GM12878 (cell line): ENCODE data around the gene ANKRD6. TPM values are rescaled to one million over a fixed set of nuclear protein-coding genes. Genes with fewer than 3 reads are reported as not detected.

Experiments used
- ATAC-seq: fragments of 200-7000 bp; cut with Tn5 transposase; 3 replicates; pipeline ENCODE4 v1.9.1; 2020; ENCODE audit warnings: mild to moderate bottlenecking, moderate library complexity
- BruUV-seq: library from RNA; stranded (reverse); fragments of 400-500 nt; replicated peaks from 2 replicates; lab custom pipeline; 2021; lab: Mats Ljungman, UMichigan
- CTCF ChIA-PET: fragments of 300-600 bp; sonication (Branson Sonifier 250); formaldehyde crosslinking; extraction: SDS; loops from one replicate; lab custom pipeline; 2021; ENCODE audit warnings: inconsistent platforms; lab: Yijun Ruan, JAX
- POLR2A ChIA-PET: fragments of 350-600 bp; formaldehyde crosslinking; extraction: SDS; loops from one replicate; lab custom pipeline; 2021; ENCODE audit warnings: inconsistent platforms; lab: Charles Lee
- RAD21 ChIA-PET: fragments of 300-600 bp; sonication (Branson Sonifier 250); formaldehyde crosslinking; loops from one replicate; lab custom pipeline; 2023; ENCODE audit warnings: antibody characterized with exemption; ENCODE audit not compliant: unreplicated experiment; lab: Charles Lee
- SMC1A ChIA-PET: fragments of 300-600 bp; sonication (Branson Sonifier 250); formaldehyde crosslinking; loops from one replicate; lab custom pipeline; 2023; ENCODE audit not compliant: unreplicated experiment, uncharacterized antibody; lab: Charles Lee
- DNase-seq: peaks from one replicate; pipeline ENCODE4 v3.0.0-alpha.2; 2011; ENCODE audit warnings: low read depth, low spot score
- FAIRE-seq: peaks from 3 replicates; lab custom pipeline; 2011; peaks lifted over from hg19 to GRCh38; lab: Jason Lieb, UNC
- H2AFZ ChIP-seq: 2 replicates; pipeline ENCODE4 v1.6.0; 2011; ENCODE audit warnings: low read depth, low read length, control low read depth; ENCODE audit not compliant: control insufficient read depth
- H3K27ac ChIP-seq: 2 replicates; pipeline ENCODE4 v1.5.1; 2011; ENCODE audit warnings: control low read depth; ENCODE audit not compliant: control insufficient read depth, insufficient read depth
- H3K27me3 ChIP-seq, 2 experiments: replicated peaks in 1 of 2; 2 replicates each; pipeline versions ENCODE4 v1.6.0 to v1.6.1; 2011; ENCODE audit warnings: low read length in 1 of 2; ENCODE audit not compliant: control insufficient read depth in 2 of 2, insufficient read depth in 2 of 2
- H3K36me3 ChIP-seq, 2 experiments: 2 replicates each; pipeline ENCODE4 v1.5.1; 2011; ENCODE audit warnings: low read length in 1 of 2; ENCODE audit not compliant: control insufficient read depth in 2 of 2, insufficient read depth in 2 of 2
- H3K4me1 ChIP-seq: 2 replicates; pipeline ENCODE4 v1.6.1; 2011; ENCODE audit warnings: mild to moderate bottlenecking, low read length, moderate library complexity, mixed read lengths; ENCODE audit not compliant: control insufficient read depth, insufficient read depth
- H3K4me2 ChIP-seq: 2 replicates; pipeline ENCODE4 v1.6.0; 2011; ENCODE audit warnings: control low read depth; ENCODE audit not compliant: control insufficient read depth, insufficient read depth
- H3K4me3 ChIP-seq: fragments of 200-600 bp; sonication (generic); 2 replicates; pipeline ENCODE4 v1.5.1; 2016
- H3K79me2 ChIP-seq: 2 replicates; pipeline ENCODE4 v1.6.0; 2011; ENCODE audit warnings: low read length; ENCODE audit not compliant: control insufficient read depth, insufficient read depth
- H3K9ac ChIP-seq: 2 replicates; pipeline ENCODE4 v1.8.0; 2011; ENCODE audit warnings: low read length, control low read depth, mixed read lengths; ENCODE audit not compliant: control insufficient read depth, insufficient read depth
- H3K9me3 ChIP-seq: replicated peaks from 3 replicates; pipeline ENCODE4 v1.5.1; 2011; ENCODE audit warnings: mild to moderate bottlenecking, low read length; ENCODE audit not compliant: control insufficient read depth, insufficient read depth
- H4K20me1 ChIP-seq: 2 replicates; pipeline ENCODE4 v1.6.0; 2011; ENCODE audit not compliant: control insufficient read depth, insufficient read depth
- BCL3 ChIP-seq: IDR thresholded peaks from 2 replicates; pipeline ENCODE4 v1.6.1; 2011; ENCODE audit warnings: borderline replicate concordance, low read depth, mild to moderate bottlenecking, moderate library complexity, low read length; ENCODE audit not compliant: insufficient read depth, poor library complexity, severe bottlenecking
- CEBPB ChIP-seq, 2 experiments: fragments of 150-350 bp in 1 of 2; IDR thresholded peaks; 2 replicates each; pipeline ENCODE4 v1.6.1; 2012 to 2014; ENCODE audit warnings: low read depth in 2 of 2, low read length in 2 of 2, borderline replicate concordance in 1 of 2, inconsistent platforms in 1 of 2
- ESRRA ChIP-seq: IDR thresholded peaks from 2 replicates; pipeline ENCODE4 v1.6.1; 2012; ENCODE audit warnings: mild to moderate bottlenecking, low read length, improper control_type of control experiment
- GABPA ChIP-seq: IDR thresholded peaks from 2 replicates; pipeline ENCODE4 v1.6.1; 2014; ENCODE audit warnings: antibody characterized with exemption, low read depth, mild to moderate bottlenecking, inconsistent platforms
- JUNB ChIP-seq: IDR thresholded peaks from 2 replicates; pipeline ENCODE4 v1.6.1; 2016; ENCODE audit warnings: antibody characterized with exemption, mild to moderate bottlenecking
- MEF2A ChIP-seq: IDR thresholded peaks from 2 replicates; pipeline ENCODE4 v1.6.1; 2011; ENCODE audit warnings: low read depth, mild to moderate bottlenecking, low read length, moderate library complexity; ENCODE audit not compliant: insufficient read depth
- MEF2B ChIP-seq: fragments of 450-650 bp; IDR thresholded peaks from 2 replicates; pipeline ENCODE4 v1.6.1; 2018; ENCODE audit warnings: mild to moderate bottlenecking, moderate library complexity; ENCODE audit not compliant: partially characterized antibody, poor library complexity, severe bottlenecking
- MXI1 ChIP-seq: fragments of 150-350 bp; IDR thresholded peaks from 2 replicates; pipeline ENCODE4 v1.6.1; 2011; ENCODE audit warnings: low read depth, mild to moderate bottlenecking, inconsistent platforms, low read length, improper control_type of control experiment
- NFYB ChIP-seq: IDR thresholded peaks from 2 replicates; pipeline ENCODE4 v1.6.1; 2011; ENCODE audit warnings: low read depth, mild to moderate bottlenecking, low read length, improper control_type of control experiment, moderate library complexity; ENCODE audit not compliant: insufficient read depth
- RAD21 ChIP-seq: IDR thresholded peaks from 2 replicates; pipeline ENCODE4 v1.6.1; 2011; ENCODE audit warnings: mild to moderate bottlenecking, low read depth, low read length, moderate library complexity; ENCODE audit not compliant: insufficient read depth
- SIX5 ChIP-seq: IDR thresholded peaks from 2 replicates; pipeline ENCODE4 v1.6.1; 2011; ENCODE audit warnings: mild to moderate bottlenecking, low read depth, low read length, moderate library complexity; ENCODE audit not compliant: severe bottlenecking
- SKIL ChIP-seq: fragments of 450-650 bp; IDR thresholded peaks from 2 replicates; pipeline ENCODE4 v1.6.1; 2017; ENCODE audit warnings: mild to moderate bottlenecking, low read depth, inconsistent platforms; ENCODE audit not compliant: poor library complexity, severe bottlenecking
- TBL1XR1 ChIP-seq: IDR thresholded peaks from 2 replicates; pipeline ENCODE4 v1.6.1; 2012; ENCODE audit warnings: low read depth, low read length, improper control_type of control experiment
- WRNIP1 ChIP-seq: IDR thresholded peaks from 2 replicates; pipeline ENCODE4 v1.6.1; 2011; ENCODE audit warnings: low read depth, low read length, improper control_type of control experiment, borderline replicate concordance
- YY1 ChIP-seq: IDR thresholded peaks from 2 replicates; pipeline ENCODE4 v1.6.1; 2011; ENCODE audit warnings: low read depth, mild to moderate bottlenecking, low read length
- ZNF622 ChIP-seq: fragments of 450-650 bp; IDR thresholded peaks from 2 replicates; pipeline ENCODE4 v1.6.1; 2017; ENCODE audit warnings: mild to moderate bottlenecking, inconsistent platforms
- WGBS: methylation state at CpG from one replicate; pipeline ENCODE4 v1.1.6; 2016; ENCODE audit warnings: low lambda C conversion rate; ENCODE audit not compliant: insufficient replicate concordance, insufficient coverage; ENCODE audit errors: missing lambda C conversion rate; 5-methylcytosine and 5-hydroxymethylcytosine counted together
- in situ Hi-C: fragments of 300-500 bp; cut with MboI; formaldehyde crosslinking; loops from 9 replicates; pipeline ENCODE4 v1.14.3; 2018; ENCODE audit warnings: mixed read lengths
- intact Hi-C: fragments of 100-400 bp; cut with micrococcal nuclease; formaldehyde crosslinking; loops from one replicate; pipeline ENCODE4 v1.14.2; 2022; ENCODE audit not compliant: unreplicated experiment
- polyA plus RNA-seq, 11 experiments: library from polyadenylated mRNA; depleted of rRNA in 4 of 11; unstranded in 6 of 11; stranded (reverse) in 5 of 11; fragments of >200 nt; fragmentation: Nextera tagmentation in 4 of 11; fragmentation: Illumina TruSeq in 1 of 11; extraction: Ambion mirVana in 4 of 11; extraction: Trizol in 1 of 11; gene quantifications; 1 replicate in 1 of 11; 2 replicates in 10 of 11; pipeline versions ENCODE4 v1.2.1 to v1.2.3, GENCODE V29; 2011 to 2016; ENCODE audit warnings: inconsistent platforms in 2 of 11, missing spikeins in 2 of 11, low read depth in 1 of 11
- total RNA-seq, 4 experiments: library from RNA; depleted of rRNA in 3 of 4; stranded (reverse); fragments of >200 nt in 3 of 4; fragmentation: Illumina TruSeq in 1 of 4; extraction: Trizol in 1 of 4; gene quantifications; 2 replicates each; pipeline versions ENCODE4 v1.2.1 to v1.2.3, GENCODE V29; 2013 to 2021

ANKRD6 gene
- total and polyA plus RNA-seq, 10 of the 15 experiments (the other 5 are each of a cell fraction or from before 2014, with no cell fraction given), result 0.03 to 0.90 (median 0.38) TPM

- TF ChIP-seq TBL1XR1 (no peak), RAD21 (no peak), YY1 (no peak)
Measured at GRCh38 chr6:89661559-89661958, 228.6 kb downstream of the ANKRD6 start (continued).

GRCh38 chr6:89662659-89663223 is 229.8 kb downstream of the ANKRD6 start:
- Histone ChIP-seq H2AFZ (no peak overlapping the region), H3K4me3 (no peak overlapping the region)
- SMC1A ChIA-PET, result no interaction called here
- POLR2A ChIA-PET, result interaction anchor here (0.6 kb wide), 1 partner anchor 12 kb away, joined by 3 read pairs; no protein-coding TSS in a partner anchor
- DNase-seq, result no peak
- TF ChIP-seq BCL3 (no peak), CEBPB (IDR thresholded peaks at IDR 0.05; ENCODE audit: borderline replicate concordance in 1 of 2, low read depth in 2 of 2, low read length in 2 of 2) (no peak), ESRRA (no peak), WRNIP1 (no peak), NFYB (no peak), SKIL (no peak), MEF2A (no peak), GABPA (no peak), MEF2B (no peak), ZNF622 (no peak), JUNB (no peak), MXI1 (no peak), SIX5 (no peak)
- TF ChIP-seq, all 136 proteins: peak for 0
- ChIA-PET RAD21 (no interaction called here), CTCF (no interaction called here)
- Histone ChIP-seq H3K9ac (no peak overlapping the region), H3K9me3 (no peaks in the 10 kb centered on the region), H3K4me2 (no peak overlapping the region), H3K4me1 (no peaks in the 10 kb centered on the region), H3K79me2 (no peaks in the 10 kb centered on the region), H3K36me3 (peaks cover 11 to 31% of the 10 kb centered on the region in 2 experiments), H3K27me3 (no peaks in the 10 kb centered on the region), H3K27ac (no peak overlapping the region), H4K20me1 (no peaks in the 10 kb centered on the region; the same call in 1 of the 2 replicates)
- BruUV-seq, result no TSS peak
- in situ Hi-C loops (no loop called here), intact Hi-C loops (no loop called here)
- WGBS, result 97% methylated on average over 4 of the region's 4 CpGs
- FAIRE-seq (peak; percentile 35), ATAC-seq (no peak)
